ENCODE measurements around the gene MED26. TPM values are rescaled to one million over a fixed set of nuclear protein-coding genes. Genes with fewer than 3 reads are reported as not detected.

The MED26 gene
- total and polyA plus RNA-seq, 2 of the 8 experiments (the other 6 are each of a cell fraction or from before 2014, with no cell fraction given) = 5.3 to 10.7 TPM

- TF ChIP-seq CHD7 (IDR thresholded peaks at IDR 0.05; ENCODE audit: insufficient replicate concordance, low read length) = no peak
- TF ChIP-seq SP2 (IDR thresholded peaks at IDR 0.05; ENCODE audit: low read length) = no peak
- no peak for TF ChIP-seq TAF7 (optimal IDR thresholded peaks at IDR 0.05; ENCODE audit: borderline replicate concordance, low read depth, low read length)
- TF ChIP-seq RXRA (IDR thresholded peaks at IDR 0.05; ENCODE audit: insufficient read depth, low read depth, low read length) = no peak
- no peak for TF ChIP-seq SIX5 (IDR thresholded peaks at IDR 0.05; ENCODE audit: low read depth, low read length)
Observed at GRCh38 chr19:16645140-16645539, 17.1 kb upstream of the MED26 start (continued).

All from H1 (cell line).